PC-9 (cell line): ENCODE data around the gene GJA9.

Source experiments
- EZH2 ChIP-seq: fragments of 200-600 bp; sonication (generic); IDR thresholded peaks from 2 replicates; pipeline ENCODE4 v1.8.0; 2017; ENCODE audit warnings: antibody characterized with exemption, low read depth
- TF ChIP-seq, protein P1 (sequence below): fragments of 200-600 bp; sonication (generic); conservative IDR thresholded peaks from 2 replicates; pipeline ENCODE4 v1.6.1; 2017; ENCODE audit warnings: mixed run types, antibody characterized with exemption, mild to moderate bottlenecking, moderate library complexity

DNA sequence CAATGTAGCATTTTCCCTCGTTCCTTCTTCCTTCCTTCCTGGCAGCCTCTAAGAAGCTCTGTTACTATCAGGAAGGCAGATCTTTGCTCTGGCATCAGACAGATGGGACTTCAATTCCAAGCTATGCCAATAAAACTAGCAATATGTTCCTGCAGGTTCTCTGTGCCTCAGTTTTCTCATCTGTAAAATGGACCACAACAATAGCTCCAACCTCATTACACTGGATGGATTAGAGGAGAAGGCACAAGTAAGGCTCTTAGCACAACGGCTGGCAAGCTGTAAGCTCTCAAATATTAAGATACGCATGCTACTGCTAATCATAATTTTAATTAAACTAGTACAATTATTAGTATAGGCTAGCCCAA, 49.0 kb downstream of the GJA9 start:
- TF ChIP-seq, protein P1, sequence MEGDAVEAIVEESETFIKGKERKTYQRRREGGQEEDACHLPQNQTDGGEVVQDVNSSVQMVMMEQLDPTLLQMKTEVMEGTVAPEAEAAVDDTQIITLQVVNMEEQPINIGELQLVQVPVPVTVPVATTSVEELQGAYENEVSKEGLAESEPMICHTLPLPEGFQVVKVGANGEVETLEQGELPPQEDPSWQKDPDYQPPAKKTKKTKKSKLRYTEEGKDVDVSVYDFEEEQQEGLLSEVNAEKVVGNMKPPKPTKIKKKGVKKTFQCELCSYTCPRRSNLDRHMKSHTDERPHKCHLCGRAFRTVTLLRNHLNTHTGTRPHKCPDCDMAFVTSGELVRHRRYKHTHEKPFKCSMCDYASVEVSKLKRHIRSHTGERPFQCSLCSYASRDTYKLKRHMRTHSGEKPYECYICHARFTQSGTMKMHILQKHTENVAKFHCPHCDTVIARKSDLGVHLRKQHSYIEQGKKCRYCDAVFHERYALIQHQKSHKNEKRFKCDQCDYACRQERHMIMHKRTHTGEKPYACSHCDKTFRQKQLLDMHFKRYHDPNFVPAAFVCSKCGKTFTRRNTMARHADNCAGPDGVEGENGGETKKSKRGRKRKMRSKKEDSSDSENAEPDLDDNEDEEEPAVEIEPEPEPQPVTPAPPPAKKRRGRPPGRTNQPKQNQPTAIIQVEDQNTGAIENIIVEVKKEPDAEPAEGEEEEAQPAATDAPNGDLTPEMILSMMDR, result no peak
- no peak for TF ChIP-seq EZH2
